GM21390 (cell line): ENCODE data around the gene HAPLN3.

ENCODE experiments used
- ATAC-seq: cut with Tn5 transposase; IDR thresholded peaks from one replicate; pipeline ENCODE4 v1.9.1; 2021; ENCODE audit not compliant: unreplicated experiment

HAPLN3 gene

GRCh38 chr15:88865498-88866099 is 29.7 kb downstream of the HAPLN3 start:
- no peak for ATAC-seq

GRCh38 chr15:88864861-88865497 is 30.4 kb downstream of the HAPLN3 start:
- no peak for ATAC-seq

- ATAC-seq: no peak
Observed at GRCh38 chr15:88863412-88863811, 31.9 kb downstream of the HAPLN3 start.

GRCh38 chr15:88860212-88860611 is 35.1 kb downstream of the HAPLN3 start:
- ATAC-seq: no peak

- ATAC-seq: no peak
Observed at GRCh38 chr15:88859550-88859949, 35.8 kb downstream of the HAPLN3 start.

DNA sequence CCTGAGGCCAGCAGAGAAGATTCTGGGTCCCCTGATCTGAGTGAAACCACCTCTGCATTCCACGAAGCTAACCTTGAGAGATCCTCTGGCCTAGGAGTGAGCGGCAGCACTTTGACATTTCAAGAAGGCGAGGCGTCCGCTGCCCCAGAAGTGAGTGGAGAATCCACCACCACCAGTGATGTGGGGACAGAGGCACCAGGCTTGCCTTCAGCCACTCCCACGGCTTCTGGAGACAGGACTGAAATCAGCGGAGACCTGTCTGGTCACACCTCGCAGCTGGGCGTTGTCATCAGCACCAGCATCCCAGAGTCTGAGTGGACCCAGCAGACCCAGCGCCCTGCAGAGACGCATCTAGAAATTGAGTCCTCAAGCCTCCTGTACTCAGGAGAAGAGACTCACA is 36.4 kb downstream of the HAPLN3 start:
- no peak for ATAC-seq

DNA sequence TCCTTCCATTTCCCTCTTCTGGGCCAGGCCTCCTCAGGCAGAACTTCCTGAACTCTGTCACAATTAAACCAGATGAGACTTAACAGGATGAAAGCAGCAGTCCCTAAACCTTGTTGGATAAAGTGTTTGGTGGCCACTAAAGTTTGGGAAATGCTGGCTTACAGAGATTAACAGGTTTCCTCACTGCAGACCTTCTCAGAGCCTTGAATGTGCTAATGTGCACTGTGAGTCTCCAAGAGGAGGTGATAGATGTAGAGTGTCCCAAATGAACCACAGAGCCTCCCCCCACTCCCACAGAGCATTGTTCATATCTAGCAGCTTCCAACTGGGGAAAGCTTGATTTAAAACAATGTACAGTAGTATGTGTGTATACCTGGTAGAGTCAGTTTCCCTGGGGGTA is 42.9 kb downstream of the HAPLN3 start:
- ATAC-seq: no peak

DNA sequence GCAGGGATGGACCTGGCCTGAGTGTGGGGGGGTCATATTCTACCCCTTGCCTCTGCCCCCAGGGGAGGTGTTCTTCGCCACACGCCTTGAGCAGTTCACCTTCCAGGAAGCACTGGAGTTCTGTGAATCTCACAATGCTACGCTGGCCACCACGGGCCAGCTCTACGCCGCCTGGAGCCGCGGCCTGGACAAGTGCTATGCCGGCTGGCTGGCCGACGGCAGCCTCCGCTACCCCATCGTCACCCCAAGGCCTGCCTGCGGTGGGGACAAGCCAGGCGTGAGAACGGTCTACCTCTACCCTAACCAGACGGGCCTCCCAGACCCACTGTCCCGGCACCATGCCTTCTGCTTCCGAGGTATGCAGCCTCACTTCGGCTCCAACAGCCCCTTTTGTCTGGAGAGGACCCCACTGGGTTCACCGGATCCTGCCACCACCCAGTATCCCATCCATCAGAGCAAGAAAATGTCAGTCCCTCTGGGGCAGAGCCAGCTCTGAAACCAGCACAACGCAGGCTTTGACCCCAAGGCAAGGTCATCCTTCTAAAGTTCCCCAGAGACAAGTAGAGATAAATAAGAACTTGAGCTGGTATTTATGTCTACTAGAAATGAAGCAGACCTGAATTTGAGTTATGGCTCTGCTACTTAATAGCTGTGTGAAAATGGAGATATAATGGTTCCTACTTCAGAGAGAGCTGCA is 45.8 kb downstream of the HAPLN3 start:
- no peak for ATAC-seq

- ATAC-seq: no peak
Observed at GRCh38 chr15:88848203-88848602, 47.1 kb downstream of the HAPLN3 start.

GRCh38 chr15:88847144-88847543 is 48.2 kb downstream of the HAPLN3 start:
- ATAC-seq: no peak

DNA sequence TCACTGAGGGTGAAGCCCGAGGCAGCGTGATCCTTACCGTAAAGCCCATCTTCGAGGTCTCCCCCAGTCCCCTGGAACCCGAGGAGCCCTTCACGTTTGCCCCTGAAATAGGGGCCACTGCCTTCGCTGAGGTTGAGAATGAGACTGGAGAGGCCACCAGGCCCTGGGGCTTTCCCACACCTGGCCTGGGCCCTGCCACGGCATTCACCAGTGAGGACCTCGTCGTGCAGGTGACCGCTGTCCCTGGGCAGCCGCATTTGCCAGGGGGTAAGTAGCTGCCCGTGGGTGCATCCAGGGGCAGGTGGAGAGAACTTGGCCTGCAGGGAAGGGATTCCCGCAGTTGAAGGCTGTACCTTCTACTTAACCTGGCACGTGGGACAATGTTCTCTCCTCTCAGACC is 49.7 kb downstream of the HAPLN3 start:
- no peak for ATAC-seq

- ATAC-seq: no peak
Observed at GRCh38 chr15:88844749-88845386, 50.5 kb downstream of the HAPLN3 start.

GRCh38 chr15:88843334-88843733 is 52.0 kb downstream of the HAPLN3 start:
- ATAC-seq: no peak

- ATAC-seq: no peak
Observed at GRCh38 chr15:88842156-88842555, 53.2 kb downstream of the HAPLN3 start.

GRCh38 chr15:88841236-88841635 is 54.1 kb downstream of the HAPLN3 start:
- ATAC-seq: no peak

- no peak for ATAC-seq
Observed at GRCh38 chr15:88839961-88840360, 55.4 kb downstream of the HAPLN3 start.

GRCh38 chr15:88839146-88839545 is 56.2 kb downstream of the HAPLN3 start:
- no peak for ATAC-seq

- ATAC-seq: no peak
Observed at GRCh38 chr15:88838667-88839066, 56.7 kb downstream of the HAPLN3 start.

- no peak for ATAC-seq
Observed at GRCh38 chr15:88835646-88836045, 59.7 kb downstream of the HAPLN3 start.

- ATAC-seq: no peak
Observed at GRCh38 chr15:88835119-88835518, 60.2 kb downstream of the HAPLN3 start.

DNA sequence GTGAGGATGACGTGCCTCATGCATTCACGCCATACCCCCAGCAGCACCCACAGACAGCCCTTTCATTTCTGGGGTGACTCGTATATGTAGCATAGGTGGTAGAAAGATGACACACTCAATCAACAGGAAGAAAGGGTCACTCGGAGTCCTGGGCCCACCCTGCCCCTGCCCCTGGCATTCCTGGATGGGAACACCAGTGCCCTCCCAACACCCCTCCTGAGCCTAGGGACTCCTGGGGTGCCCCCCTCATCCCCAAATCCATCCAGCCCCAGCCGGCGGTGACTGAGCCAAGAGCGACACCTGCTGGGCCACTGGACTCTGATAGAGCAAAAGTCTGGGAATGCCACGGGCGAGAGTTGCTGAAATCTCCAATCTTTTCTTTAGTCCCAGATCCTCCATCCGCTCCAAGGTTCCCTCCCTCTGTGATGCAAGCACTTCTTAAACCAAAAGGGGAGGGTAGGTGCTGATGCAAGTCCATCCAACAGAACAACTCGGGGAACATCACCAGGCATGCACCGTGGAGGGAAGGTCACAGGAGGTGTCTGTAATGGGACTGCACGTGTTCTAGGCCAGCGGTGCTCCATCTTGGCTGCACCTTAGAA is 61.0 kb downstream of the HAPLN3 start:
- ATAC-seq: no peak

GRCh38 chr15:88833731-88834100 is 61.6 kb downstream of the HAPLN3 start:
- no peak for ATAC-seq
